Psoas muscle (tissue), 8 donors: ENCODE results near the gene RNLS. TPM values are rescaled to one million over a fixed set of nuclear protein-coding genes. Genes with fewer than 3 reads are reported as not detected.

Experiments
- ATAC-seq, 4 donors: fragments of 200-7000 bp; cut with Tn5 transposase; one replicate each; pipeline ENCODE4 v1.9.1; 2020; ENCODE audit warnings: moderate library complexity in 3 of 4, mild to moderate bottlenecking in 2 of 4
- DNase-seq, 2 donors: peaks; one replicate each; pipeline ENCODE4 v3.0.0-alpha.2; 2020
- H3K27ac ChIP-seq: fragments of 200-600 bp; one replicate; pipeline ENCODE4 v1.8.0; 2022
- H3K27me3 ChIP-seq, 3 donors: fragments of 200-600 bp in 1 of 3; one replicate each; pipeline versions ENCODE4 v1.6.1 to v1.8.0; 2013 to 2022; ENCODE audit warnings: low read length in 2 of 3, mild to moderate bottlenecking in 2 of 3, moderate library complexity in 1 of 3; ENCODE audit not compliant: insufficient read depth in 3 of 3
- H3K36me3 ChIP-seq, 2 donors: fragments of 200-600 bp in 1 of 2; one replicate each; pipeline versions ENCODE4 v1.6.1 to v1.8.0; 2013 to 2022; ENCODE audit warnings: low read depth in 1 of 2, mild to moderate bottlenecking in 1 of 2, moderate library complexity in 1 of 2; ENCODE audit not compliant: insufficient read depth in 1 of 2
- H3K4me1 ChIP-seq: fragments of 200-600 bp; one replicate; pipeline ENCODE4 v1.8.0; 2022
- H3K4me3 ChIP-seq: fragments of 200-600 bp; one replicate; pipeline ENCODE4 v1.8.0; 2022; ENCODE audit warnings: mild to moderate bottlenecking
- H3K9me3 ChIP-seq: fragments of 200-600 bp; one replicate; pipeline ENCODE4 v1.8.0; 2022
- WGBS, 3 donors: extraction: QIAGEN DNeasy Blood & Tissue Kit; methylation state at CpG; one replicate each; pipeline versions ENCODE4 v1.1.6 to v1.1.7; 2013; 5-methylcytosine and 5-hydroxymethylcytosine counted together
- intact Hi-C, 2 donors: fragments of 100-400 bp; cut with DNase I; formaldehyde crosslinking; loops; one replicate each; pipeline versions ENCODE4 v1.11.0 to v1.14.2; 2022
- polyA plus RNA-seq, 3 donors: library from polyadenylated mRNA; stranded (reverse); fragments of 200-250 nt; gene quantifications; one replicate each; pipeline ENCODE4 v1.2.3, GENCODE V29; 2013
- total RNA-seq, 4 donors: library from RNA; stranded (reverse); fragmentation: NEBNext Ultra II Directional in 2 of 4; extraction: Animal tissue kit (Norgen Biotek cat#: 25700) in 2 of 4; gene quantifications; one replicate each; pipeline versions ENCODE4 v1.2.1 to v1.2.4, GENCODE V29; 2021 to 2023
- TF ChIP-seq, protein P1 (sequence below): fragments of 200-600 bp; IDR thresholded peaks from one replicate; pipeline ENCODE4 v1.8.0; 2022; ENCODE audit warnings: antibody characterized with exemption
- donor health status: healthy with polysubstance abuse.
- donor health status: DM: no; HTN: no; CAD: no; lungs with moderate emphysema.
- donor health status: Bipolar disorder and iron deficiency.
- donor health status: healthy.
- donor health status: DM: yes; HTN: yes; CAD: no.
- donor health status: DM: no; HTN: no; CAD: no.
- donor health status: DM: no; HTN: no; CAD: no.
- donor health status: DM: yes; HTN: yes; CAD: no.

RNLS gene
- total and polyA plus RNA-seq, 7 donors = 3.0 to 9.2 (median 6.7) TPM

DNA sequence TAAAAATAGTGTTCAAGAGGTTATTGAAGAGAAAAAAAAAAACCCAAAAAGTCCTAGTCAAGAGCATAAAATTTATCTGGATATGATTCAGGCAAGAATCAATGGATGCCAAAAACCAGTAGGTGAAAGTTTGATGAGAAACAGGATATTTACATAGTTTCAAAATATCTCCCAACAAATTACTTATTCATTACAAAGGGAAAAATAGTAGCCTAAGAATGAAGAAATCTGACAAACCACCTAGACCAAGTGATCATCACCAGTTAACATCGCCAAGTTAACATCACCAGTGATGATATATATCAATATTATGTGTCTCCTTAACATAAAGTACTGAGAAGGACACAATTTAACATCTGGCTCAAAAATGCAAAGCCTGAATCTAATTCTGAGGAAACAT, 85.2 kb downstream of the RNLS start:
- intact Hi-C loops = no loop called here
- TF ChIP-seq, protein P1, sequence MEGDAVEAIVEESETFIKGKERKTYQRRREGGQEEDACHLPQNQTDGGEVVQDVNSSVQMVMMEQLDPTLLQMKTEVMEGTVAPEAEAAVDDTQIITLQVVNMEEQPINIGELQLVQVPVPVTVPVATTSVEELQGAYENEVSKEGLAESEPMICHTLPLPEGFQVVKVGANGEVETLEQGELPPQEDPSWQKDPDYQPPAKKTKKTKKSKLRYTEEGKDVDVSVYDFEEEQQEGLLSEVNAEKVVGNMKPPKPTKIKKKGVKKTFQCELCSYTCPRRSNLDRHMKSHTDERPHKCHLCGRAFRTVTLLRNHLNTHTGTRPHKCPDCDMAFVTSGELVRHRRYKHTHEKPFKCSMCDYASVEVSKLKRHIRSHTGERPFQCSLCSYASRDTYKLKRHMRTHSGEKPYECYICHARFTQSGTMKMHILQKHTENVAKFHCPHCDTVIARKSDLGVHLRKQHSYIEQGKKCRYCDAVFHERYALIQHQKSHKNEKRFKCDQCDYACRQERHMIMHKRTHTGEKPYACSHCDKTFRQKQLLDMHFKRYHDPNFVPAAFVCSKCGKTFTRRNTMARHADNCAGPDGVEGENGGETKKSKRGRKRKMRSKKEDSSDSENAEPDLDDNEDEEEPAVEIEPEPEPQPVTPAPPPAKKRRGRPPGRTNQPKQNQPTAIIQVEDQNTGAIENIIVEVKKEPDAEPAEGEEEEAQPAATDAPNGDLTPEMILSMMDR = no peak
- DNase-seq = no peak
- H3K36me3 ChIP-seq = no peaks in the 10 kb centered on the region
- no peak overlapping the region for H3K27ac ChIP-seq
- no peaks in the 10 kb centered on the region for H3K9me3 ChIP-seq
- ATAC-seq = no peak
- WGBS, 3 donors = 91 to 98% (median 91%) methylated on average over 1 of the region's 1 CpG
- H3K4me1 ChIP-seq = no peaks in the 10 kb centered on the region
- no peak overlapping the region for H3K4me3 ChIP-seq
- no peaks in the 10 kb centered on the region for H3K27me3 ChIP-seq

DNA sequence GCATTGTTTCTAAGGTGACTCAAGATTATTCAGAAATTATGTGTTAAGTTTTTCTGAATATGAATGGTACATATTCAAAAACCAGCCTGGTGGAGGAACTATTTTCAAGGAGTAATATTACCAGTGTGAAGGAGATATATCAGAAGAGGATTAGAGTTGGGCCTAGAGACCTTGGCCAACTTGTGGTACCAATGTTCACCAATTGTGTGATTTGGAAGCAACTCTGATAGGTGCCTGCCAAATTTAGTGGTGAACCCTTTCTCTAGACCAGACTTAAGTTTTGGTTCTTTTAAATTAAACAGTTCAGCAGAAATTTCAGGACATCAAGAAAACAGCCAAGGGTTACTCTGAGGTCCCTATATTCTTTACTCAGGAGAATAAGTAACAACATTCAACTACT, 88.6 kb downstream of the RNLS start:
- no peaks in the 10 kb centered on the region for H3K4me1 ChIP-seq
- TF ChIP-seq, protein P1 = no peak
- H3K36me3 ChIP-seq = no peaks in the 10 kb centered on the region

DNA sequence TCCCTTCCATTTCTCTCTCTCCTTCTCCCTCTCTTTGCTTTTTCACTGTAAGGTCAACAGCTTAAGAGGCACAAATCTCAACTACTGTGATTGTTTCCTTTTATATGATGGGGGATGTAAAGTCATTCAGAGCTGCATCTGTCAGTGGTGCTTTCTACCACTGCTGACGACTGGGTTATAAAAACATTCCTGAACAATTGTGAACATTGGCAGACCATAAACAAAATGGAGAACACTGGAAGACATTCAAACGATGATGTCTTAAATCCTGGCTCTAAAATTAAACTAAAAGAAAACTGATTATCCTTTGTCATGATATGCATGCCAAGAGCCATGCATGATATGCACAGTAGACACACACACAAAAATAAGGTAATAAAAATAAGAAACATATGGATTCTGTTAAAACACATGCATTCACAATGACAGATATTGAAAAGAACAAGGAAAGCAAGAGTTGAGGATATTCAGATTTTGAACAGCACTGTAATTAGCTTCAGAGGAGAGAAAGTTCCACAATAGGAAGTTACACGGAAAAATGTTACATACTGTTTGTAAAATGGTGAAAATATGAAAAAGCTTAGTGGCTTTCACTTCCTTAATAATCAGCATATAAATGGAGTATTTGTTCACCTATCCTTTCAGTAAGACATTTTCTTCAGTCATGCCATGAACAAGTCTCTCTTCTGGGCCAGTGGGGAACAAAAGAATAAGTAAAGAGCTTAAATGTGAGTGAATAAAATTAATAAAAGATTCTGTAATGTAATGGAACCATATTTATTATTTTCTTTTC, 89.2 kb downstream of the RNLS start:
- no peak overlapping the region for H3K27ac ChIP-seq
- ATAC-seq = no peak
- WGBS, 3 donors = 37 to 45% (median 37%) methylated on average over 3 of the region's 3 CpGs

More for the DNA sequence above, 88.6 kb downstream of the RNLS start:
- intact Hi-C loops = no loop called here
- H3K4me3 ChIP-seq = no peak overlapping the region
- H3K27me3 ChIP-seq = no peaks in the 10 kb centered on the region
- ATAC-seq (no peak), DNase-seq (no peak)
- H3K27ac ChIP-seq = no peak overlapping the region
- no peaks in the 10 kb centered on the region for H3K9me3 ChIP-seq

DNA sequence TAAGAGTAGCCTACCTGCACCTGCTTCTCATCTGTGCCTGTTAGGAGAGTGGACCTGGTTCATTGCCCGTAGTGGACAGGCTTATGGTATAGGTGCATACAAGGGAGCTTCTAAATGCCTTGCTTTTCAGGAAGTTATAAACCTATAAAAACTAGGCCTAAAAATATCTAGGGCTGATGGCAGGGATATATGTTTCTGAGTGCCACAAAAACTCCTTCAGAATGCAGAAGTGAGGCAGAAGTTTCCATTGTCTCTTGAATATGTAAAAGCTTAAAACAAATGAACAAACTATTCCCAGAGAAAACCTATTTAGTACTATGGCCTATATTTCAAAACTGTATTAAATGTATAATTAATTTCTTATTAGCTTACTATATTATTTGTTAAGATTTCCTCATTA, 91.8 kb downstream of the RNLS start:
- intact Hi-C loops = no loop called here
- whole genome bisulfite sequencing, 3 donors = 73 to 93% (median 82%) methylated on average over 1 of the region's 1 CpG
- Histone ChIP-seq H3K4me3 (no peak overlapping the region), H3K4me1 (no peaks in the 10 kb centered on the region), H3K9me3 (no peaks in the 10 kb centered on the region), H3K27ac (no peak overlapping the region), H3K27me3 (no peaks in the 10 kb centered on the region), H3K36me3 (no peaks in the 10 kb centered on the region)
- DNase-seq (no peak), ATAC-seq (no peak)
- TF ChIP-seq, protein P1 = no peak

More for the DNA sequence above, 89.2 kb downstream of the RNLS start:
- Histone ChIP-seq H3K4me3 (no peak overlapping the region), H3K27me3 (no peaks in the 10 kb centered on the region), H3K36me3 (no peaks in the 10 kb centered on the region), H3K4me1 (no peaks in the 10 kb centered on the region), H3K9me3 (no peaks in the 10 kb centered on the region)
- intact Hi-C loops = no loop called here
- TF ChIP-seq, protein P1 = no peak
- no peak for DNase-seq
